CD4-positive, alpha-beta T cell treated with Interleukin-4 for 1 hour (primary cell): ENCODE data around the gene FUT7.
"Not testable (repeated sequence)": the region's sequence is repeated elsewhere in the genome, so short reads cannot be mapped to it uniquely, and the experiment has no call there.

Experiments
- DNase-seq, 2 donors: peaks; one replicate each; pipeline ENCODE4 v3.0.0-alpha.2; 2020 to 2022

Gene FUT7

GRCh38 chr9:137048655-137049543 is 17.0 kb upstream of the FUT7 start:
- DNase-seq: no peak

GRCh38 chr9:137046088-137046787 is 14.3 kb upstream of the FUT7 start, which contains the start of gene NPDC1:
Gene NPDC1, minus strand, starts transcription at chr9:137046177. Its CDS starts 188 bp downstream, at chr9:137045989.
- DNase-seq: peak; percentile 81 to 83

- DNase-seq: no peak
Measured at GRCh38 chr9:137045294-137046087, 13.6 kb upstream of the FUT7 start.

- DNase-seq: no peak
Measured at GRCh38 chr9:137044502-137045177, 12.8 kb upstream of the FUT7 start.

GRCh38 chr9:137044037-137044436 is 12.1 kb upstream of the FUT7 start:
- DNase-seq: no peak

GRCh38 chr9:137042751-137043727 is 11.2 kb upstream of the FUT7 start:
- DNase-seq: no peak

GRCh38 chr9:137041124-137041523 is 9.2 kb upstream of the FUT7 start:
- DNase-seq: no peak

- no peak for DNase-seq
Measured at GRCh38 chr9:137040568-137040967, 8.7 kb upstream of the FUT7 start.

GRCh38 chr9:137039611-137040366 is 7.9 kb upstream of the FUT7 start:
- DNase-seq: no peak

GRCh38 chr9:137038916-137039315 is 7.0 kb upstream of the FUT7 start:
- DNase-seq: no peak

- DNase-seq: no peak
Measured at GRCh38 chr9:137037483-137037882, 5.6 kb upstream of the FUT7 start.

GRCh38 chr9:137037035-137037434 is 5.1 kb upstream of the FUT7 start:
- DNase-seq: no peak

- DNase-seq: no peak
Measured at GRCh38 chr9:137035937-137036336, 4.0 kb upstream of the FUT7 start.

GRCh38 chr9:137035507-137035834 is 3.6 kb upstream of the FUT7 start:
- DNase-seq: no peak

- peak; percentile 88 for DNase-seq
Measured at GRCh38 chr9:137034709-137035506, 3.0 kb upstream of the FUT7 start.

- DNase-seq: peak in 1 of 2 donors; percentile 23
Measured at GRCh38 chr9:137034039-137034708, 2.3 kb upstream of the FUT7 start.

GRCh38 chr9:137033481-137033880 is 1.6 kb upstream of the FUT7 start:
- DNase-seq: not testable (repeated sequence)

- peak in 1 of 2 donors; percentile 71 for DNase-seq
Measured at GRCh38 chr9:137032858-137033257, 970 bp upstream of the FUT7 start.
